SK-N-SH (cell line): Measurements from ENCODE around the gene POLR2B.

Experiments
- CTCF ChIP-seq: fragments of 200-600 bp; sonication (generic); IDR thresholded peaks from 2 replicates; pipeline ENCODE4 v1.6.1; 2017; ENCODE audit warnings: antibody characterized with exemption, mild to moderate bottlenecking, moderate library complexity
- FOXM1 ChIP-seq: IDR thresholded peaks from 2 replicates; pipeline ENCODE4 v1.4.0; 2012; ENCODE audit warnings: low read depth, mild to moderate bottlenecking
- RFX5 ChIP-seq: IDR thresholded peaks from 2 replicates; pipeline ENCODE4 v1.6.1; 2012; ENCODE audit warnings: mild to moderate bottlenecking, improper control_type of control experiment, low read length

GRCh38 chr4:56953680-56954520 is 24.8 kb upstream of the POLR2B start:
- TF ChIP-seq RFX5 (no peak), CTCF (no peak), FOXM1 (no peak)
